LNCAP (cell line): ENCODE data around the gene ACOX3.

Experiments used
- CTCF ChIP-seq: fragments of 450-650 bp; IDR thresholded peaks from 2 replicates; pipeline ENCODE4 v1.5.1; 2017; ENCODE audit warnings: mild to moderate bottlenecking

The ACOX3 gene

GRCh38 chr4:8404791-8405515 lies 35.6 kb downstream of the ACOX3 start:
- TF ChIP-seq CTCF = no peak

GRCh38 chr4:8403976-8404375 lies 36.5 kb downstream of the ACOX3 start:
- no peak for TF ChIP-seq CTCF

- TF ChIP-seq CTCF = peak; percentile 95
These were observed 37.3 kb downstream of the ACOX3 start for GRCh38 chr4:8403173-8403753.

GRCh38 chr4:8402640-8403039 lies 37.9 kb downstream of the ACOX3 start:
- TF ChIP-seq CTCF = no peak

- TF ChIP-seq CTCF = no peak
These were observed 38.3 kb downstream of the ACOX3 start for GRCh38 chr4:8402181-8402597.

GRCh38 chr4:8401665-8402064 lies 38.9 kb downstream of the ACOX3 start:
- no peak for TF ChIP-seq CTCF

- TF ChIP-seq CTCF = no peak
These were observed 39.7 kb downstream of the ACOX3 start for GRCh38 chr4:8400632-8401325.
